Activated CD8-positive, alpha-beta T cell treated with anti-CD3 and anti-CD28 coated beads for 36 hours (primary cell): ENCODE data around the gene SHANK1. TPM values are rescaled to one million over a fixed set of nuclear protein-coding genes. Genes with fewer than 3 reads are reported as not detected.

ENCODE experiments used
- ATAC-seq: fragments of 200-7000 bp; cut with Tn5 transposase; one replicate; pipeline ENCODE4 v1.10.0; 2021; ENCODE audit warnings: mild to moderate bottlenecking, moderate library complexity
- CTCF ChIA-PET: fragments of 350-600 bp; sonication (Branson Sonifier 250); formaldehyde crosslinking; loops from one replicate; lab custom pipeline; 2021; ENCODE audit warnings: antibody characterized with exemption; lab: Charles Lee
- POLR2A ChIA-PET: fragments of 350-600 bp; sonication (Branson Sonifier 250); formaldehyde crosslinking; loops from one replicate; lab custom pipeline; 2021; ENCODE audit warnings: antibody characterized with exemption; lab: Charles Lee
- DNase-seq: peaks from one replicate; pipeline ENCODE4 v3.0.0-alpha.2; 2020
- H3K27ac Mint-ChIP-seq: one replicate; pipeline ENCODE4 v1.8.0; 2021; ENCODE audit warnings: mild to moderate bottlenecking, mixed read lengths
- H3K27me3 Mint-ChIP-seq: one replicate; pipeline ENCODE4 v1.8.0; 2021; ENCODE audit warnings: mixed read lengths
- H3K36me3 Mint-ChIP-seq: one replicate; pipeline ENCODE4 v1.8.0; 2021; ENCODE audit warnings: low read depth, mixed read lengths
- H3K4me1 Mint-ChIP-seq: one replicate; pipeline ENCODE4 v1.8.0; 2021; ENCODE audit warnings: low read depth, mixed read lengths
- H3K4me3 Mint-ChIP-seq: one replicate; pipeline ENCODE4 v1.8.0; 2021; ENCODE audit warnings: mild to moderate bottlenecking, moderate library complexity, mixed read lengths
- H3K9me3 Mint-ChIP-seq: one replicate; pipeline ENCODE4 v1.8.0; 2021; ENCODE audit warnings: mixed read lengths
- CTCF ChIP-seq: fragments of 200-600 bp; IDR thresholded peaks from one replicate; pipeline ENCODE4 v1.8.0; 2022; ENCODE audit warnings: antibody characterized with exemption, mild to moderate bottlenecking
- intact Hi-C: fragments of 100-400 bp; cut with micrococcal nuclease; formaldehyde crosslinking; loops from one replicate; pipeline ENCODE4 v1.10.0; 2022
- total RNA-seq, 2 experiments: library from RNA; stranded (reverse); gene quantifications; one replicate each; pipeline ENCODE4 v1.2.3, GENCODE V29; 2021

The SHANK1 gene
- total RNA-seq, 2 experiments from 2014 or later, result 0.25 TPM; not detected in 1

DNA sequence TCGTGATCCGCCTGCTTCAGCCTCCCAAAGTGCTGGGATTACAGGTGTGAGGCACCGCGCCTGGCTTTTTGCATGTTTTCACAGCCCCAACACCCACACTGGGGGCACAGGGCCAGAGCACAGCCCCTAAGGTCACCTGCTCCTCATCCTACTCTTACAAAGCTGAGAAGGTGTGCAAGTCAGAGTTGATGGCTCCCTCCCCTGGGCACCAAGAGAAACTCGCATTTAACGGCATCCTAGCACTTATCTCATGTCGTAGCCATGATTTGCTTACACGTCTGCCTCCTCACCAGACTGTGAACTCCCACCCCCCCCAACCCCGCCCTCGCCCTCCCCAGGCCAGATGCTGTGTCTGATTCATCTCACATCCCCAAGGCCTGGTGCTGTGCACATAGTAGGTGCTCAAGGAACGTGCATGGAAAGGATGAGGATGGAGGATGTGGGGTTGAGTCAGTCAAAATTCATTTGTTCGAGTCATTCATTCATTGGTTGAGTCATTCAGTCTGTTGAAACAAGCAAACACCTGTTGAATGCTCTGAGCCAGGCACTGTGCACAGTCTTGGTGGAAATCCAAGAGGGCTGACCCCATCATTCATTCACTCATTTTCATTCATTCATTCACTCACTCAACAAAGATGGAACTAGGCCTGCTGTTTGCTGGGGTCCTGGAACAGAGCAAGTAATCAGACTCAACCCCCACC is 11.3 kb downstream of the SHANK1 start:
- H3K9me3 Mint-ChIP-seq, result no peaks in the 10 kb centered on the region
- peaks cover 20% of the 10 kb centered on the region for H3K27me3 Mint-ChIP-seq
- H3K4me3 Mint-ChIP-seq, result no peak overlapping the region
- intact Hi-C loops, result no loop called here
- H3K4me1 Mint-ChIP-seq, result peaks cover 6% of the 10 kb centered on the region
- ChIA-PET POLR2A (no interaction called here), CTCF (interaction anchor here (1.4 to 1.7 kb wide), 3 partner anchors 9 to 75 kb away, joined by 3 to 4 read pairs (median 4); no protein-coding TSS in a partner anchor)
- ATAC-seq (no peak), DNase-seq (no peak)
- TF ChIP-seq CTCF, result no peak
- no peak overlapping the region for H3K27ac Mint-ChIP-seq
- no peaks in the 10 kb centered on the region for H3K36me3 Mint-ChIP-seq

DNA sequence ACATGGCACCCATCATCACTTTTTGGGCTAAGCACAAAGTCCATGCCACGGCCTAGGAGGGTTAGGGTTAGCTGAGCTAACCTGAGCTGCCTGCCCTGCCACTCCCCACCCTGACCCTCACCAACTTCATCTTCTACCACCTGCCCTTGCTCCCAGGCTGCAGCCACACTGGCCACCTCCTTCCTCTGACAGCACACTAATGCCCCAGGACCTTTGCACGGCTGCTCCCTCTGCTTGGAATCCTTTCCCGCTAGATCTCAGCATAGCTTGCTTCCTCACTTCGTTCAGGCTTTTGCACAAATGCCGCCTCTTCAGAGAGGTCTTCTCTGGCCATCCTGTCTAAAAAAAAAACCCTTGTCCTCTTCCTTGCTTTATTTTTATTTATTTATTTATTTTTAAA is 13.2 kb downstream of the SHANK1 start:
- no peak overlapping the region for H3K27ac Mint-ChIP-seq
- DNase-seq (no peak), ATAC-seq (no peak)
- CTCF ChIA-PET, result interaction anchor here (1.1 to 1.7 kb wide), 3 partner anchors 75 to 215 kb away, joined by 3 to 4 read pairs (median 4); no protein-coding TSS in a partner anchor
- no peaks in the 10 kb centered on the region for H3K4me1 Mint-ChIP-seq
- H3K4me3 Mint-ChIP-seq, result no peak overlapping the region
- no peaks in the 10 kb centered on the region for H3K36me3 Mint-ChIP-seq
- TF ChIP-seq CTCF, result no peak
- intact Hi-C loops, result no loop called here
- no peaks in the 10 kb centered on the region for H3K9me3 Mint-ChIP-seq
- POLR2A ChIA-PET, result interaction anchor here (0.8 kb wide), 1 partner anchor 90 kb away, joined by 3 read pairs; no protein-coding TSS in a partner anchor
- H3K27me3 Mint-ChIP-seq, result peaks cover 24% of the 10 kb centered on the region

GRCh38 chr19:50705422-50706019 is 14.1 kb downstream of the SHANK1 start:
- intact Hi-C loops, result no loop called here
- no peak overlapping the region for H3K27ac Mint-ChIP-seq
- H3K9me3 Mint-ChIP-seq, result no peaks in the 10 kb centered on the region
- no peaks in the 10 kb centered on the region for H3K4me1 Mint-ChIP-seq
- H3K36me3 Mint-ChIP-seq, result no peaks in the 10 kb centered on the region
- TF ChIP-seq CTCF, result peak; percentile 58
- ChIA-PET POLR2A (interaction anchor here (1.1 kb wide), 1 partner anchor 16 kb away, joined by 5 read pairs; no protein-coding TSS in a partner anchor), CTCF (interaction anchor here (0.7 to 1.5 kb wide), 6 partner anchors 9 to 219 kb away, joined by 3 to 7 read pairs (median 4); no protein-coding TSS in a partner anchor)
- ATAC-seq, result peak; percentile 90
- DNase-seq, result peak; percentile 67
- no peak overlapping the region for H3K4me3 Mint-ChIP-seq
- peaks cover 26% of the 10 kb centered on the region for H3K27me3 Mint-ChIP-seq

GRCh38 chr19:50703915-50704796 is 15.4 kb downstream of the SHANK1 start:
- ATAC-seq, result no peak
- CTCF ChIA-PET, result interaction anchor here (1.8 kb wide), 1 partner anchor 75 kb away, joined by 5 read pairs; no protein-coding TSS in a partner anchor

More at GRCh38 chr19:50703915-50704796, 15.4 kb downstream of the SHANK1 start:
- Mint-ChIP-seq H3K27me3 (peaks cover 30% of the 10 kb centered on the region), H3K4me3 (no peak overlapping the region), H3K36me3 (no peaks in the 10 kb centered on the region), H3K27ac (no peak overlapping the region), H3K9me3 (no peaks in the 10 kb centered on the region), H3K4me1 (no peaks in the 10 kb centered on the region)
- POLR2A ChIA-PET, result no interaction called here
- intact Hi-C loops, result no loop called here
- TF ChIP-seq CTCF, result no peak
- no peak for DNase-seq
